Sigmoid colon (tissue), 4 donors: ENCODE data around the gene RELB.

Experiments used
- POLR2A ChIP-seq, 2 donors: fragments of 450-650 bp; IDR thresholded peaks; one replicate each; pipeline ENCODE4 v1.6.1; 2016; ENCODE audit warnings: antibody characterized with exemption in 2 of 2, mild to moderate bottlenecking in 2 of 2, moderate library complexity in 2 of 2
- POLR2AphosphoS5 ChIP-seq, 4 donors: sonication (generic); formaldehyde crosslinking; IDR thresholded peaks; one replicate each; pipeline ENCODE4 v1.6.1; 2017; ENCODE audit warnings: antibody characterized with exemption in 4 of 4
- TF ChIP-seq, protein P1 (sequence below), 4 experiments: fragments of 450-650 bp in 3 of 4; fragments of 200-600 bp in 1 of 4; IDR thresholded peaks; one replicate each; pipeline ENCODE4 v1.5.1; 2016 to 2019; ENCODE audit warnings: antibody characterized with exemption in 4 of 4, mild to moderate bottlenecking in 3 of 4, moderate library complexity in 2 of 4

DNA sequence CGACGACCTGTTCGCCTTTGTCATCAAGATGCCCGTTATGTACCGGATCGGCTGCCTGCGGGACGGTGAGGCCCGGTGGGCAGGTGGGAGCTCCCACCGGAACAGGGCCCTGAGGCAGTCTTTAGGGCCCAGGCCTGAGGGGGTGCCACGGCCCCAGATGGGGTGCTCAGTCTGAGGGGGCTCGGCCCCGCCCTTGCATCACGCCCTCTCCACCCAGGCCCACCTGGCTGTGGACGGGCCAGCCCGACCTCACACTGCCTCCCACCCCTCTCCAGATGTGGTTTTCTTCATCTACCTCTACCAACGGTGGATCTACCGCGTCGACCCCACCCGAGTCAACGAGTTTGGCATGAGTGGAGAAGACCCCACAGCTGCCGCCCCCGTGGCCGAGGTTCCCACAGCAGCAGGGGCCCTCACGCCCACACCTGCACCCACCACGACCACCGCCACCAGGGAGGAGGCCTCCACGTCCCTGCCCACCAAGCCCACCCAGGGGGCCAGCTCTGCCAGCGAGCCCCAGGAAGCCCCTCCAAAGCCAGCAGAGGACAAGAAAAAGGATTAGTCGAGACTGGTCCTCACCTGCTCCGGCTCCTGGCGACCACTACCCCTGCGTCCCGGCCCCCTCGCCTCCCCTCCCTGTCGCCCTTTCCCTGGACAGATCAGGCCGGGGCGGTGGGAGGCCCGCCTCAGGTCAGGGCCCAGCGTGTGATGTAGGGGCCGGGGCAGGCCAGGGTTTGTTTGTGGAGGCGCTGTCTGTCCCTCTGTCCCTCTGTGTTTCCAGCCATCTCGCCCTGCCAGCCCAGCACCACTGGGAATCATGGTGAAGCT, 8.7 kb upstream of the RELB start:
- TF ChIP-seq POLR2A (IDR thresholded peaks at IDR 0.05) (no peak), POLR2AphosphoS5 (IDR thresholded peaks at IDR 0.05) (no peak)
- TF ChIP-seq, protein P1, sequence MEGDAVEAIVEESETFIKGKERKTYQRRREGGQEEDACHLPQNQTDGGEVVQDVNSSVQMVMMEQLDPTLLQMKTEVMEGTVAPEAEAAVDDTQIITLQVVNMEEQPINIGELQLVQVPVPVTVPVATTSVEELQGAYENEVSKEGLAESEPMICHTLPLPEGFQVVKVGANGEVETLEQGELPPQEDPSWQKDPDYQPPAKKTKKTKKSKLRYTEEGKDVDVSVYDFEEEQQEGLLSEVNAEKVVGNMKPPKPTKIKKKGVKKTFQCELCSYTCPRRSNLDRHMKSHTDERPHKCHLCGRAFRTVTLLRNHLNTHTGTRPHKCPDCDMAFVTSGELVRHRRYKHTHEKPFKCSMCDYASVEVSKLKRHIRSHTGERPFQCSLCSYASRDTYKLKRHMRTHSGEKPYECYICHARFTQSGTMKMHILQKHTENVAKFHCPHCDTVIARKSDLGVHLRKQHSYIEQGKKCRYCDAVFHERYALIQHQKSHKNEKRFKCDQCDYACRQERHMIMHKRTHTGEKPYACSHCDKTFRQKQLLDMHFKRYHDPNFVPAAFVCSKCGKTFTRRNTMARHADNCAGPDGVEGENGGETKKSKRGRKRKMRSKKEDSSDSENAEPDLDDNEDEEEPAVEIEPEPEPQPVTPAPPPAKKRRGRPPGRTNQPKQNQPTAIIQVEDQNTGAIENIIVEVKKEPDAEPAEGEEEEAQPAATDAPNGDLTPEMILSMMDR (IDR thresholded peaks at IDR 0.05) = no peak
